SU-DHL-6 (cell line): ENCODE measurements around the gene LRIT2.

ENCODE experiments used
- H2AFZ ChIP-seq: fragments of 200-600 bp; sonication (generic); 2 replicates; pipeline ENCODE4 v1.6.1; 2014; ENCODE audit warnings: low read depth, mild to moderate bottlenecking, moderate library complexity, mixed read lengths, antibody characterized with exemption, low read length; ENCODE audit not compliant: severe bottlenecking
- H3F3A ChIP-seq: fragments of 200-600 bp; shearing (Covaris generic); 2 replicates; pipeline ENCODE4 v1.6.0; 2016; ENCODE audit warnings: antibody characterized with exemption, mild to moderate bottlenecking; ENCODE audit not compliant: insufficient read depth
- H3K27ac ChIP-seq: fragments of 200-600 bp; sonication (generic); 2 replicates; pipeline ENCODE4 v1.5.1; 2016; ENCODE audit warnings: low read depth, mild to moderate bottlenecking, low read length, moderate library complexity, mixed read lengths
- H3K27me3 ChIP-seq: fragments of 200-600 bp; sonication (generic), shearing (Covaris generic); 2 replicates; pipeline ENCODE4 v1.6.0; 2014; ENCODE audit warnings: mild to moderate bottlenecking, low read length
- H3K36me3 ChIP-seq: fragments of 200-600 bp; sonication (generic); 2 replicates; pipeline ENCODE4 v1.6.1; 2014; ENCODE audit warnings: mild to moderate bottlenecking, low read length, mixed read lengths
- H3K4me2 ChIP-seq: fragments of 300-600, 200-600 bp; shearing (Covaris generic), sonication (generic); 2 replicates; pipeline ENCODE4 v1.6.0; 2014; ENCODE audit warnings: low read length, low read depth, mild to moderate bottlenecking; ENCODE audit not compliant: poor library complexity, severe bottlenecking
- H3K4me3 ChIP-seq: fragments of 200-600 bp; sonication (generic); 2 replicates; pipeline ENCODE4 v1.5.1; 2014; ENCODE audit warnings: antibody characterized with exemption, low read length, mild to moderate bottlenecking, mixed read lengths; ENCODE audit not compliant: insufficient read depth, poor library complexity, severe bottlenecking
- H3K79me2 ChIP-seq: fragments of 200-600 bp; sonication (generic); 2 replicates; pipeline ENCODE4 v1.6.1; 2014; ENCODE audit warnings: mild to moderate bottlenecking, low read length, moderate library complexity; ENCODE audit not compliant: insufficient read depth
- H3K9ac ChIP-seq: fragments of 200-600 bp; sonication (generic); 2 replicates; pipeline ENCODE4 v1.7.0; 2014; ENCODE audit warnings: mild to moderate bottlenecking, low read length
- H3K9me2 ChIP-seq: fragments of 200-600 bp; sonication (generic); replicated peaks from 2 replicates; pipeline ENCODE4 v1.6.1; 2014; ENCODE audit warnings: low read length; ENCODE audit not compliant: insufficient read depth
- H3K9me3 ChIP-seq: fragments of 200-600 bp; sonication (generic); 2 replicates; pipeline ENCODE4 v1.6.1; 2014; ENCODE audit warnings: low read length, mixed read lengths; ENCODE audit not compliant: insufficient read depth
- H4K20me1 ChIP-seq: fragments of 200-600 bp; sonication (generic); 2 replicates; pipeline ENCODE4 v1.6.1; 2014; ENCODE audit warnings: low read depth, mild to moderate bottlenecking, antibody characterized with exemption, low read length, moderate library complexity, mixed read lengths
- CTCF ChIP-seq: fragments of 200-600 bp; sonication (generic); IDR thresholded peaks from one replicate; pipeline ENCODE4 v1.5.1; 2017; ENCODE audit warnings: antibody characterized with exemption, mild to moderate bottlenecking, low read length, moderate library complexity; ENCODE audit not compliant: insufficient read depth, poor library complexity, severe bottlenecking
- EZH2phosphoT487 ChIP-seq: fragments of 200-600 bp; sonication (generic), shearing (Covaris generic); conservative IDR thresholded peaks from 2 replicates; pipeline ENCODE4 v1.6.1; 2018; ENCODE audit warnings: mild to moderate bottlenecking, antibody characterized with exemption, low read length, moderate library complexity, mixed read lengths

Gene LRIT2

DNA sequence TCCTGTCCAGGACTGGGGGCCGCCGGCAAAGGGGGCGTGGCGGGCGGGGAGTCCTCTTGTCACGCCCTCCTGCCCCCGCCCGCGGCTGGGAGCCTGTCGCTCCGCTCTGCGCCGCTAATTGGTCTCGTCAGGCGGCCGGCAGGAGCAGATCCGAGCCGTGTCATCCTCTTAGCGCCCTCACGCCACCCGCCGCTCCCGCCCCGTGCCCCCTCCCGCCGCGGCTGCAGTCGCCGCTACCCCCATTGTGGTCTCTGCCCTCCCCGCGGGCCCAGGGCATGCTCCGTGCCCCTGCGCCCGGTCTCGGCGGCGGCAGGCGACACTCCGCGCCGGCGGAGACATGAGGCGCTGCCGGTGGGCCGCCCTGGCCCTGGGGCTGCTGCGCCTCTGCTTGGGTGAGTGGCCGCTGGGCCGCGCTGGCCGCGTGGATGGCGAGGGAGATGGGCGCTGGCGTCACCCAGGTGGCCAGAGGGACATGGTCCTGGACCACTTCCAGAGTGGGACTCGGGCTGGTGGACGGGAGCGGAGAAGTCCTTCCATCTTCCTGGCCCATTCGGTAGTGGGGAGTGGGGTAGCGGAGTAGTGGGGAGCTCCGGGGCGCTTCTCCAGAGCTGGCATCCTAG, 30.8 kb downstream of the LRIT2 start, which contains the start of gene CDHR1:
CDHR1 (plus strand) TSS at position 114 of the 620 bp plus-strand sequence; CDS start at position 338, 224 bp downstream.
- H3K27me3 ChIP-seq = no peaks in the 10 kb centered on the region
- H3K9me2 ChIP-seq = no peaks in the 10 kb centered on the region
- H3K27ac ChIP-seq = no peak within 1 kb of the TSS
- no peaks in the 10 kb centered on the region for H3K79me2 ChIP-seq
- TF ChIP-seq CTCF (no peak), EZH2phosphoT487 (no peak)
- H3K9me3 ChIP-seq = no peaks in the 10 kb centered on the region
- no peak within 1 kb of the TSS for H3K4me2 ChIP-seq
- H4K20me1 ChIP-seq = no peaks in the 10 kb centered on the region
- H2AFZ ChIP-seq = no peak within 1 kb of the TSS
- no peak within 1 kb of the TSS for H3K4me3 ChIP-seq
- H3K9ac ChIP-seq = no peak within 1 kb of the TSS
- no peaks in the 10 kb centered on the region for H3K36me3 ChIP-seq
- H3F3A ChIP-seq = no peaks in the 10 kb centered on the region

GRCh38 chr10:84193846-84194423, 31.4 kb downstream of the LRIT2 start:
- no peaks in the 10 kb centered on the region for H3F3A ChIP-seq
- no peaks in the 10 kb centered on the region for H3K79me2 ChIP-seq
- no peaks in the 10 kb centered on the region for H3K9me3 ChIP-seq
- H3K4me2 ChIP-seq = no peak overlapping the region
- H3K27me3 ChIP-seq = no peaks in the 10 kb centered on the region
- no peak overlapping the region for H3K4me3 ChIP-seq
- no peak overlapping the region for H3K27ac ChIP-seq
- TF ChIP-seq CTCF (no peak), EZH2phosphoT487 (no peak)
- no peaks in the 10 kb centered on the region for H3K9me2 ChIP-seq
- H3K36me3 ChIP-seq = no peaks in the 10 kb centered on the region
- no peaks in the 10 kb centered on the region for H4K20me1 ChIP-seq
- H3K9ac ChIP-seq = no peak overlapping the region
- no peak overlapping the region for H2AFZ ChIP-seq

- Histone ChIP-seq H3F3A (no peaks in the 10 kb centered on the region), H3K4me3 (no peak overlapping the region), H3K9ac (no peak overlapping the region), H3K27ac (no peak overlapping the region), H3K27me3 (no peaks in the 10 kb centered on the region), H3K36me3 (no peaks in the 10 kb centered on the region), H3K9me3 (no peaks in the 10 kb centered on the region), H2AFZ (no peak overlapping the region), H3K9me2 (no peaks in the 10 kb centered on the region), H4K20me1 (no peaks in the 10 kb centered on the region), H3K4me2 (no peak overlapping the region), H3K79me2 (no peaks in the 10 kb centered on the region)
- TF ChIP-seq EZH2phosphoT487 = no peak
- TF ChIP-seq CTCF = no peak
Observed at GRCh38 chr10:84193327-84193726, 32.0 kb downstream of the LRIT2 start.
